ENCODE data around the gene TMEM131. TPM values are rescaled to one million over a fixed set of nuclear protein-coding genes. Genes with fewer than 3 reads are reported as not detected.

TMEM131 gene
- total and polyA plus RNA-seq, 12 donors = 13.7 to 57.5 (median 34.0) TPM

DNA sequence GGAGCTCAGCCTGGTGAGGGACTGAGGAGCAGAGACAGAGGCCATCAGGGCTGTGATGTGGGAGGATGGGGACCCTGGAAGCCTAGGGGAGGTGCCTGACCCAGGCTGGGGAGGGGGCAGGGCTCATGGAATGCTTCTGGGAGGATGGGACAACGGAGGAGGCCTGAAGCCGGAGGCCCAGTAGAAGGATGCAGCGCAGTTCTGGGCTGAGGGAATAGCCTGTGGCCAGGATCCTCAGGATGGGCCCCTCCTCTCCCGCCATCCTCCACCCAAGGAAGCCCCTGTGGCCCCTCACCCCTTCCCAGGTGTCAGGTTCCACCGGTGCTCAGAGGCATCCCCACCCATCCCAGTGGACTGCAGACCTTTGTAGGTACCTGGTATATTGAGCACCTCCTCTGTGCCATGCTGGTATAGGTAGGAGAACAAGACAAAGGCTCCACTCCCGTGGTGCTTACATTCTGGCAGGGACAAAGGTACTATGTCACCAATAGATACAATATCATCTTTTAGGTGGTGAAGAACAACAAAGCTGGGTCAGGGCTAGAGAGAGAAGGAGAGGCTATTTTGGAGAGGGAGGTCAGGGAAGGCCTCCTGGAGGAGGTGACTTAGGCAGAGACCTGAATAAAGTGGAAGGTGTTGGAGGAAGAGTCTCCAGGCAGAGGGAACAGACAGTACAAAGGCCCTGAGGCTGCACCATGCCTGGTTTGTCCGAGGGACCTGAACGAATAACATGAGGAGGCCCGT is 279.6 kb downstream of the TMEM131 start:
- H3K9me3 ChIP-seq (replicated peaks in 1 of 3) = no peaks in the 10 kb centered on the region
- H3K4me1 ChIP-seq (replicated peaks in 1 of 2) = no peaks in the 10 kb centered on the region
- WGBS, 4 donors = 67 to 82% (median 81%) methylated on average over 5 to 9 of the region's 9 CpGs
- no peaks in the 10 kb centered on the region for H3K27me3 ChIP-seq
- no peak for DNase-seq
- H3K4me3 ChIP-seq = no peak overlapping the region
- TF ChIP-seq, protein P1, sequence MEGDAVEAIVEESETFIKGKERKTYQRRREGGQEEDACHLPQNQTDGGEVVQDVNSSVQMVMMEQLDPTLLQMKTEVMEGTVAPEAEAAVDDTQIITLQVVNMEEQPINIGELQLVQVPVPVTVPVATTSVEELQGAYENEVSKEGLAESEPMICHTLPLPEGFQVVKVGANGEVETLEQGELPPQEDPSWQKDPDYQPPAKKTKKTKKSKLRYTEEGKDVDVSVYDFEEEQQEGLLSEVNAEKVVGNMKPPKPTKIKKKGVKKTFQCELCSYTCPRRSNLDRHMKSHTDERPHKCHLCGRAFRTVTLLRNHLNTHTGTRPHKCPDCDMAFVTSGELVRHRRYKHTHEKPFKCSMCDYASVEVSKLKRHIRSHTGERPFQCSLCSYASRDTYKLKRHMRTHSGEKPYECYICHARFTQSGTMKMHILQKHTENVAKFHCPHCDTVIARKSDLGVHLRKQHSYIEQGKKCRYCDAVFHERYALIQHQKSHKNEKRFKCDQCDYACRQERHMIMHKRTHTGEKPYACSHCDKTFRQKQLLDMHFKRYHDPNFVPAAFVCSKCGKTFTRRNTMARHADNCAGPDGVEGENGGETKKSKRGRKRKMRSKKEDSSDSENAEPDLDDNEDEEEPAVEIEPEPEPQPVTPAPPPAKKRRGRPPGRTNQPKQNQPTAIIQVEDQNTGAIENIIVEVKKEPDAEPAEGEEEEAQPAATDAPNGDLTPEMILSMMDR (IDR thresholded peaks at IDR 0.05) = no peak
- no peak for TF ChIP-seq POLR2A (IDR thresholded peaks at IDR 0.05)
- no peaks in the 10 kb centered on the region for H3K36me3 ChIP-seq (replicated peaks in 1 of 2)
- H3K27ac ChIP-seq = no peak overlapping the region
- intact Hi-C loops (cut with DNase I) = no loop called here

DNA sequence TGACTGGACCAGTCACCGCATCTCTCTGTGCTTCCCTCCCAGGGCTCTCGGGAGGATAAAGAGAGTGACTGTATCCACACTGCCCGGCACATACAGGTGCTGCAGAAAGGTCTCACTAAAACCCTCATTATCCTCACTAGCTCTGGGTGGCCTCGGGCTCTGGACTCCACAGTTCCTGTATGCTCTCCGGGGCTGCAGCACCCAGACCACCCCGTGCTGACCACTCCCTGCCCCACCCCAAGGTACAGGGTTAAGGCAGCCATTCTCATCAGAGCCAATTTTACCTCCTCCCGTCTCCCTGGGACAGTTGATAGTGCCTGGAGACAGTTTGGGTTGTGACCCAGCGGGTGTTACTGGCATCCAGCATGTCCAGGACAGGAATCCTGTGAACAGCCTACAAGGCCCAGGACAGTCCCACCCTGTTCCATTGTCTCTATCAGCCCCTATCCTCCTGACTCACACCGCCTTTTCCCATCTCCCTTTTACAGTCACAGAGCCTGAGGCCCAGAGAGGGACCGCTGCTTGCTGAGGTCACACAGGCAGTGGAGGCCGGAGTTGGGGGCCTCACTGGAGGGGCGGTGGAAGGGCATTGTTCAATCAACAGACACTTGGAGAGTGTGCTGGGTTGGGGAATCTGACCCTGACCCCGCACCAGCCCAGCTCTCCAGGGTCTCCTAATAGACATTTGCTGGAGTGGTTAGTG is 280.6 kb downstream of the TMEM131 start:
- Histone ChIP-seq H3K4me1 (replicated peaks in 1 of 2) (no peaks in the 10 kb centered on the region), H3K27me3 (no peaks in the 10 kb centered on the region), H3K9me3 (replicated peaks in 1 of 3) (no peaks in the 10 kb centered on the region), H3K36me3 (replicated peaks in 1 of 2) (no peaks in the 10 kb centered on the region), H3K27ac (no peak overlapping the region), H3K4me3 (no peak overlapping the region)
- intact Hi-C loops (cut with DNase I) = no loop called here
- WGBS, 4 donors = 83 to 89% (median 87%) methylated on average over 13 of the region's 13 CpGs
- no peak for DNase-seq
- TF ChIP-seq POLR2A (IDR thresholded peaks at IDR 0.05) = no peak
- TF ChIP-seq, protein P1 (IDR thresholded peaks at IDR 0.05) = no peak

DNA sequence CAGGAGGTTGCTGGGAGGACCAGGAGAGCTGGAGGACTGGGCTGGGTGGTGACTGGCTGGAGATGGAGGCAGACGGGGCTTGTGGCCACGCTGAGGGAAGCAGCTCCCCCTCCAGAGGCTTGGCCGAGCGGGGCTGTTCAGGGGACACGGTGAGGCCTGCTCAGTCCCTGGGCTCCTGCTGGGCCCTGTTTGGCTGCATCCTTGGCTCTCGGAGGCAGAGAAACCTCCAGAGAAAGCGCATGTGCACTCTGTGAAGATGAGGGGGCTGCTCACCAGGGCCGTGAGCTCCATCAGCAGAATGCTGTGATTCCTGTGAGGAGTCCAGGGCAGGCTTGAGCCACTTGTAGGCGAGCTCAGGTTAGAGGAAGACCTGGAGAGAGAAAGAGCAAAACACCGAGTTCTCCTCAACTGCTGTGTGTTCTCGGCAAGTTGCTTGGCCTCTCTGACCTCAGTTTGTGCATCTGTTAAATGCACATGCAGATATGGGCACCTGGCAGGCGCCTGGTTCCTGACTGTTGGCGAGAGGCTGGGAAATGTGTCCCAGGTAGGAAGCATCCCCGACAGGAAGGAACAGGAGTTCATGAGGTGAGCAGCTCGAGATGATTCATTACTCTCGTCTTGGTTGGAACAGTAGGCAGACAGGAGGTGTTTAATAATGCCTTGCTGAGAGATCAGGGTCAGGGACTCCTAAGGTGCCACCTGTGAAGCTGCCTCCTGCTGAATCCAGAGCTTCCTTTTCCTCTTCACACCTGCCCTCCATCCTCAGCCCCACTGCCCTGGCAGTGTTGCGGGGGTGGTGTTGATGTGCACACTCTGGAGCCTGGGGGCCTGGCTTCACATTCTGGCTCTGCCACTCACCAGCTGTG is 281.4 kb downstream of the TMEM131 start:
- no peaks in the 10 kb centered on the region for H3K27me3 ChIP-seq
- no peak for TF ChIP-seq POLR2A (IDR thresholded peaks at IDR 0.05)
- TF ChIP-seq, protein P1 (IDR thresholded peaks at IDR 0.05) = no peak
- WGBS, 4 donors = 71 to 79% (median 73%) methylated on average over 10 to 17 of the region's 17 CpGs
- DNase-seq = no peak
- H3K4me1 ChIP-seq (replicated peaks in 1 of 2) = no peaks in the 10 kb centered on the region
- H3K4me3 ChIP-seq = no peak overlapping the region
- H3K9me3 ChIP-seq (replicated peaks in 1 of 3) = no peaks in the 10 kb centered on the region
- no peaks in the 10 kb centered on the region for H3K36me3 ChIP-seq (replicated peaks in 1 of 2)
- intact Hi-C loops (cut with DNase I) = no loop called here
- H3K27ac ChIP-seq = no peak overlapping the region
